Nephron progenitor cell (in vitro differentiated cells): Measurements from ENCODE around the gene BDH1.
"Not testable (repeated sequence)": the region's sequence is repeated elsewhere in the genome, so short reads cannot be mapped to it uniquely, and the experiment has no call there.

ENCODE experiments used
- DNase-seq: peaks from one replicate; pipeline ENCODE4 v3.0.0; 2021
- H3K27ac Mint-ChIP-seq: 2 replicates; pipeline ENCODE4 v1.8.0; 2021; ENCODE audit warnings: mild to moderate bottlenecking, moderate library complexity, mixed read lengths
- H3K27me3 Mint-ChIP-seq: 2 replicates; pipeline ENCODE4 v1.8.0; 2021; ENCODE audit warnings: mild to moderate bottlenecking, low read depth, mixed read lengths; ENCODE audit not compliant: poor library complexity
- H3K36me3 Mint-ChIP-seq: 2 replicates; pipeline ENCODE4 v1.8.0; 2021; ENCODE audit warnings: low read depth, mixed read lengths
- H3K4me1 Mint-ChIP-seq: 2 replicates; pipeline ENCODE4 v1.8.0; 2021; ENCODE audit warnings: mixed read lengths
- H3K4me3 Mint-ChIP-seq: 2 replicates; pipeline ENCODE4 v1.8.0; 2021; ENCODE audit warnings: mild to moderate bottlenecking, moderate library complexity, mixed read lengths
- H3K9me3 Mint-ChIP-seq: 2 replicates; pipeline ENCODE4 v1.8.0; 2021; ENCODE audit warnings: mild to moderate bottlenecking, moderate library complexity, mixed read lengths
- CTCF ChIP-seq: fragments of 200-600 bp; sonication (generic); IDR thresholded peaks from 2 replicates; pipeline ENCODE4 v1.5.0; 2021; ENCODE audit warnings: antibody characterized with exemption

The BDH1 gene

GRCh38 chr3:197591816-197592215, 36.0 kb upstream of the BDH1 start:
- Mint-ChIP-seq H3K27ac (no peak overlapping the region), H3K27me3 (peaks cover 3% of the 10 kb centered on the region), H3K9me3 (no peaks in the 10 kb centered on the region), H3K4me1 (peaks cover 41% of the 10 kb centered on the region), H3K36me3 (no peaks in the 10 kb centered on the region), H3K4me3 (no peak overlapping the region)
- DNase-seq: no peak
- TF ChIP-seq CTCF: no peak

- no peak for TF ChIP-seq CTCF
- Mint-ChIP-seq H3K4me3 (no peak overlapping the region), H3K4me1 (peaks cover 37% of the 10 kb centered on the region), H3K36me3 (no peaks in the 10 kb centered on the region), H3K27ac (peak overlapping the region; percentile 14), H3K27me3 (peaks cover 3% of the 10 kb centered on the region), H3K9me3 (no peaks in the 10 kb centered on the region)
- no peak for DNase-seq
Measured at GRCh38 chr3:197590313-197590962, 34.7 kb upstream of the BDH1 start.

- H3K27me3 Mint-ChIP-seq: peaks cover 3% of the 10 kb centered on the region
- H3K4me3 Mint-ChIP-seq: no peak overlapping the region
- H3K36me3 Mint-ChIP-seq: no peaks in the 10 kb centered on the region
- no peak for DNase-seq
- H3K4me1 Mint-ChIP-seq: peaks cover 31% of the 10 kb centered on the region
- no peak for TF ChIP-seq CTCF
- no peaks in the 10 kb centered on the region for H3K9me3 Mint-ChIP-seq
- no peak overlapping the region for H3K27ac Mint-ChIP-seq
Measured at GRCh38 chr3:197589545-197589944, 33.8 kb upstream of the BDH1 start.

GRCh38 chr3:197586768-197587167, 31.0 kb upstream of the BDH1 start:
- H3K9me3 Mint-ChIP-seq, H3K36me3 Mint-ChIP-seq, H3K27ac Mint-ChIP-seq, H3K27me3 Mint-ChIP-seq, H3K4me3 Mint-ChIP-seq, DNase-seq: not testable (repeated sequence)
- peaks cover 15% of the 10 kb centered on the region for H3K4me1 Mint-ChIP-seq

- peaks cover 4% of the 10 kb centered on the region for H3K27me3 Mint-ChIP-seq
- peaks cover 9% of the 10 kb centered on the region for H3K4me1 Mint-ChIP-seq
- H3K27ac Mint-ChIP-seq: no peak overlapping the region
- peaks cover under 1% of the 10 kb centered on the region for H3K9me3 Mint-ChIP-seq
- no peak overlapping the region for H3K4me3 Mint-ChIP-seq
- TF ChIP-seq CTCF: no peak
- no peak for DNase-seq
- H3K36me3 Mint-ChIP-seq: no peaks in the 10 kb centered on the region
Measured at GRCh38 chr3:197586181-197586580, 30.4 kb upstream of the BDH1 start.

- Mint-ChIP-seq H3K27me3 (peaks cover 4% of the 10 kb centered on the region), H3K36me3 (peaks cover 8% of the 10 kb centered on the region), H3K9me3 (peaks cover 14% of the 10 kb centered on the region), H3K4me1 (no peaks in the 10 kb centered on the region), H3K27ac (no peak overlapping the region), H3K4me3 (no peak overlapping the region)
- no peak for DNase-seq
- TF ChIP-seq CTCF: no peak
Measured at GRCh38 chr3:197584733-197585132, 29.0 kb upstream of the BDH1 start.
